Naive B cell (primary cell): ENCODE results near the gene TRIM51. TPM values are rescaled to one million over a fixed set of nuclear protein-coding genes. Genes with fewer than 3 reads are reported as not detected.

Experiments used
- ATAC-seq, 2 donors: fragments of 150-1000 bp; cut with Tn5 transposase; 2 replicates each; pipeline ENCODE4 v1.10.0; 2021; ENCODE audit warnings: low read depth in 2 of 2, mild to moderate bottlenecking in 2 of 2, moderate library complexity in 2 of 2
- DNase-seq: peaks from one replicate; pipeline ENCODE4 v3.0.0; 2022
- H3K27ac Mint-ChIP-seq, 6 donors: one replicate each; pipeline ENCODE4 v1.8.0; 2020 to 2022; ENCODE audit warnings: mild to moderate bottlenecking in 6 of 6, mixed read lengths in 6 of 6, moderate library complexity in 5 of 6, inconsistent platforms in 2 of 6
- H3K27me3 Mint-ChIP-seq, 3 donors: one replicate each; pipeline ENCODE4 v1.8.0; 2021 to 2022; ENCODE audit warnings: mixed read lengths in 3 of 3, mild to moderate bottlenecking in 1 of 3
- H3K36me3 Mint-ChIP-seq, 2 donors: one replicate each; pipeline ENCODE4 v1.8.0; 2020 to 2022; ENCODE audit warnings: mixed read lengths in 2 of 2, inconsistent platforms in 1 of 2, mild to moderate bottlenecking in 1 of 2
- H3K4me1 Mint-ChIP-seq, 3 donors: one replicate each; pipeline ENCODE4 v1.8.0; 2020 to 2022; ENCODE audit warnings: mixed read lengths in 3 of 3, inconsistent platforms in 1 of 3, mild to moderate bottlenecking in 1 of 3, moderate library complexity in 1 of 3
- H3K4me3 Mint-ChIP-seq, 8 donors: one replicate each; pipeline ENCODE4 v1.8.0; 2020 to 2022; ENCODE audit warnings: mild to moderate bottlenecking in 8 of 8, mixed read lengths in 8 of 8, moderate library complexity in 8 of 8, inconsistent platforms in 2 of 8
- H3K9me3 Mint-ChIP-seq, 7 donors: one replicate each; pipeline ENCODE4 v1.8.0; 2020 to 2022; ENCODE audit warnings: mixed read lengths in 7 of 7, mild to moderate bottlenecking in 5 of 7, inconsistent platforms in 2 of 7, moderate library complexity in 1 of 7
- polyA plus RNA-seq, 6 donors: library from polyadenylated mRNA; unstranded; fragments of 300-500 nt; fragmentation: Illumina TruSeq; gene quantifications; one replicate each; pipeline ENCODE4 v1.2.3, GENCODE V29; 2021; ENCODE audit warnings: low read depth in 6 of 6

Gene TRIM51
- polyA plus RNA-seq, 6 donors from 2014 or later = not detected

DNA sequence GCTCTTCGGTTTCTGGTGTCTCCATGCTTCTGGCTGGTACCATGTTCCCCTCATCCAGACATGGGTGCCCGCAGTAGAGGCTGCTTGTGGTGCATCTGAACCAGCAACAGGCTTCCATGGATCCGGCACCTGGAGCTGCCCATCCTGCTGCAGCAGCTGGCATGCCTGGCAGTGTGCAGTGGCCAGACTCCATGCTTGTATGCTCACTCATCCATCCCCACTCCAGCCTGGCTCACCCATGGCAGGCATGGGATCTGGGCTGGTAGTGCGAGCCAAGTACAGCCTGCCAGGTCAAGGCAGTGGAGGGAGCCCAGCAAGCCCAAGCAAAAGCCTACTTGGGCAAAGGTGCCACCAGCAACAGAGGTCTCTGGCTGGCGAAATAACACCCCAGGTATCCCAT is 37.4 kb downstream of the TRIM51 start:
- ATAC-seq = no peak
- Mint-ChIP-seq H3K27me3 (no peaks in the 10 kb centered on the region), H3K9me3 (peaks cover 0 to 22% (median 5%) of the 10 kb centered on the region in 7 donors), H3K4me1 (no peaks in the 10 kb centered on the region), H3K36me3 (no peaks in the 10 kb centered on the region), H3K4me3 (no peak overlapping the region), H3K27ac (no peak overlapping the region)
- DNase-seq = no peak

DNA sequence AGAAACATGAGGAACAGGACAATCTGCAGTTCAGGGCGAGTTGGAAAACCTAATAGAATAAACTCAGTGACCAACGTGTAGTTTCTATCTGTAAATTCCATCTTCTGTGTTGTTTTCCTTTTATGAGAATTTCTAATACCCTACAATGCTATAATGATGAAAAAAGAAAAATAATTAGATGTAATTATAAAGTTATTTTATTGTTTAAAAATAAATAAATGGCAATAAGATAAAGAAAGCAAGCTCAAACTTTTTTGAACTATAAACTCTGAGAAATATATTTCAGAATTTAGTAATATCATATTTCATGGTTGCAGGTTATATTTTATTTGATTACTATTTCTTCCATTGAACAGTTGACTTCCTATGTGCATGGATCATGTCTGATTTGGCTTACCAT is 53.2 kb downstream of the TRIM51 start, which contains the start of gene OR5I1:
Gene OR5I1 (minus strand): TSS at position 101 of the 400 bp plus-strand sequence. CDS start 0 bp downstream, at position 101.
- H3K27ac Mint-ChIP-seq = no peak within 1 kb of the TSS
- ATAC-seq = no peak
- no peak within 1 kb of the TSS for H3K4me3 Mint-ChIP-seq
- H3K27me3 Mint-ChIP-seq = no peaks in the 10 kb centered on the region
- no peaks in the 10 kb centered on the region for H3K36me3 Mint-ChIP-seq
- no peaks in the 10 kb centered on the region for H3K4me1 Mint-ChIP-seq
- peaks cover 0 to 5% (median 0%) of the 10 kb centered on the region in 7 donors for H3K9me3 Mint-ChIP-seq
- no peak for DNase-seq

Other genes with a start within 250 kb of the TRIM51 start
- not detected for gene OR4P4, start 248.2 kb upstream of the TRIM51 start, polyA plus RNA-seq
- not detected for gene OR4S2, start 235.0 kb upstream of the TRIM51 start, polyA plus RNA-seq
- not detected for gene OR4C6, start 221.1 kb upstream of the TRIM51 start, polyA plus RNA-seq
- not detected for gene OR5D13, start 109.9 kb upstream of the TRIM51 start, polyA plus RNA-seq
- not detected for gene OR5D14, start 87.7 kb upstream of the TRIM51 start, polyA plus RNA-seq
- not detected for gene OR5L1, start 71.9 kb upstream of the TRIM51 start, polyA plus RNA-seq
- not detected for gene OR5D18, start 63.7 kb upstream of the TRIM51 start, polyA plus RNA-seq
- not detected for gene OR5L2, start 56.1 kb upstream of the TRIM51 start, polyA plus RNA-seq
- gene OR5D16, start 44.5 kb upstream of the TRIM51 start, polyA plus RNA-seq = not detected
- not detected for gene OR5W2, start 31.3 kb downstream of the TRIM51 start, polyA plus RNA-seq
- gene OR5I1, start 53.1 kb downstream of the TRIM51 start, polyA plus RNA-seq = not detected
- gene OR10AG1, start 86.6 kb downstream of the TRIM51 start, polyA plus RNA-seq = not detected
- gene OR5F1, start 111.3 kb downstream of the TRIM51 start, polyA plus RNA-seq = not detected
- gene OR5AS1, start 144.4 kb downstream of the TRIM51 start, polyA plus RNA-seq = not detected
- gene OR8I2, start 210.0 kb downstream of the TRIM51 start, polyA plus RNA-seq = not detected
- not detected for gene OR8H2, start 220.4 kb downstream of the TRIM51 start, polyA plus RNA-seq
- gene OR8H3, start 239.1 kb downstream of the TRIM51 start, polyA plus RNA-seq = not detected